OCI-LY7 (cell line): ENCODE measurements around the gene TBRG4. TPM values are rescaled to one million over a fixed set of nuclear protein-coding genes. Genes with fewer than 3 reads are reported as not detected.

Experiments
- BruUV-seq: library from RNA; stranded (reverse); fragments of 400-500 nt; replicated peaks from 2 replicates; lab custom pipeline; 2021; lab: Mats Ljungman, UMichigan
- CTCF ChIA-PET: fragments of 300-600 bp; sonication (Branson Sonifier 250); formaldehyde crosslinking; loops from one replicate; lab custom pipeline; 2022; ENCODE audit warnings: antibody characterized with exemption; ENCODE audit not compliant: unreplicated experiment; lab: Charles Lee
- POLR2A ChIA-PET: fragments of 300-600 bp; sonication (Branson Sonifier 250); formaldehyde crosslinking; loops from one replicate; lab custom pipeline; 2022; ENCODE audit warnings: antibody characterized with exemption; lab: Charles Lee
- DNase-seq: peaks from one replicate; pipeline ENCODE4 v3.0.0-alpha.2; 2015; ENCODE audit warnings: low spot score
- H2AFZ ChIP-seq: fragments of 200-600 bp; sonication (generic), shearing (Covaris generic); 2 replicates; pipeline ENCODE4 v1.6.1; 2014; ENCODE audit warnings: mild to moderate bottlenecking, antibody characterized with exemption, low read length, moderate library complexity
- H3K27ac ChIP-seq: fragments of 200-600 bp; sonication (generic); 2 replicates; pipeline ENCODE4 v1.5.1; 2014; ENCODE audit warnings: mixed run types, low read depth, mild to moderate bottlenecking, moderate library complexity, low read length, inconsistent platforms; ENCODE audit not compliant: poor library complexity, severe bottlenecking
- H3K36me3 ChIP-seq: fragments of 200-600 bp; sonication (generic); 2 replicates; pipeline ENCODE4 v1.6.1; 2014; ENCODE audit warnings: mild to moderate bottlenecking, antibody characterized with exemption, low read length, moderate library complexity, mixed read lengths; ENCODE audit not compliant: insufficient read depth
- H3K4me1 ChIP-seq: fragments of 200-600 bp; sonication (generic); 2 replicates; pipeline ENCODE4 v1.5.1; 2014; ENCODE audit warnings: mild to moderate bottlenecking, low read length; ENCODE audit not compliant: insufficient read depth, poor library complexity, severe bottlenecking
- H3K4me2 ChIP-seq: fragments of 200-600 bp; sonication (generic); 2 replicates; pipeline ENCODE4 v1.6.1; 2014; ENCODE audit warnings: mild to moderate bottlenecking, low read length
- H3K4me3 ChIP-seq: fragments of 200-600 bp; sonication (generic); 2 replicates; pipeline ENCODE4 v1.5.1; 2014; ENCODE audit warnings: mild to moderate bottlenecking, low read depth, low read length; ENCODE audit not compliant: poor library complexity, severe bottlenecking
- H3K79me2 ChIP-seq: fragments of 200-600 bp; sonication (generic); 2 replicates; pipeline ENCODE4 v1.6.1; 2016; ENCODE audit warnings: low read depth, mild to moderate bottlenecking, low read length, moderate library complexity, mixed read lengths; ENCODE audit not compliant: insufficient read depth
- H3K9me2 ChIP-seq: fragments of 200-600 bp; sonication (generic); 2 replicates; pipeline ENCODE4 v1.6.1; 2016; ENCODE audit warnings: mild to moderate bottlenecking, low read length, mixed read lengths; ENCODE audit not compliant: insufficient read depth
- H3K9me3 ChIP-seq: fragments of 200-600 bp; sonication (generic); 2 replicates; pipeline ENCODE4 v1.6.1; 2014; ENCODE audit warnings: mild to moderate bottlenecking, mixed run types, low read length, mixed read lengths
- H4K20me1 ChIP-seq: fragments of 200-600 bp; sonication (generic); 2 replicates; pipeline ENCODE4 v1.6.1; 2014; ENCODE audit warnings: mild to moderate bottlenecking, antibody characterized with exemption, low read length, moderate library complexity, mixed read lengths; ENCODE audit not compliant: insufficient read depth
- CTCF ChIP-seq: fragments of 200-600 bp; sonication (generic); conservative IDR thresholded peaks from 2 replicates; pipeline ENCODE4 v1.5.1; 2014; ENCODE audit warnings: mild to moderate bottlenecking, antibody characterized with exemption, low read length, moderate library complexity, mixed read lengths
- EZH2phosphoT487 ChIP-seq: fragments of 200-600 bp; sonication (generic); IDR thresholded peaks from 2 replicates; pipeline ENCODE4 v1.6.1; 2018; ENCODE audit warnings: low read depth, borderline replicate concordance, mild to moderate bottlenecking, mixed run types, antibody characterized with exemption, low read length, moderate library complexity, mixed read lengths
- intact Hi-C: fragments of 100-400 bp; cut with micrococcal nuclease; formaldehyde crosslinking; loops from one replicate; pipeline ENCODE4 v1.10.0; 2022; ENCODE audit not compliant: unreplicated experiment
- total RNA-seq, 2 experiments: library from RNA; depleted of rRNA in 1 of 2; stranded (reverse); fragments of >200 nt in 1 of 2; shearing (Covaris generic) in 1 of 2; gene quantifications; 2 replicates each; pipeline ENCODE4 v1.2.3, GENCODE V29; 2014 to 2022

Gene TBRG4
- total RNA-seq, 2 experiments from 2014 or later: 113 to 141 TPM

GRCh38 chr7:45153233-45153632 lies 41.7 kb upstream of the TBRG4 start:
- peak; percentile 30 for DNase-seq
- Histone ChIP-seq H3K4me3 (no peak overlapping the region), H3K9me3 (no peaks in the 10 kb centered on the region), H3K4me1 (peaks cover 6% of the 10 kb centered on the region), H3K27ac (no peak overlapping the region), H3K79me2 (no peaks in the 10 kb centered on the region), H3K9me2 (no peaks in the 10 kb centered on the region), H3K36me3 (no peaks in the 10 kb centered on the region), H3K4me2 (no peak overlapping the region), H2AFZ (peak overlapping the region; percentile 51), H4K20me1 (no peaks in the 10 kb centered on the region)
- BruUV-seq: no TSS peak
- intact Hi-C loops: no loop called here
- ChIA-PET POLR2A (no interaction called here), CTCF (interaction anchor here (0.6 to 1.2 kb wide), 2 partner anchors 26 to 941 kb away, joined by 3 to 4 read pairs; no protein-coding TSS in a partner anchor)
- no peak for TF ChIP-seq EZH2phosphoT487
- TF ChIP-seq CTCF: peak; percentile 57

GRCh38 chr7:45151967-45152366 lies 40.5 kb upstream of the TBRG4 start:
- no peak for DNase-seq
- Histone ChIP-seq H3K4me3 (no peak overlapping the region), H3K9me3 (no peaks in the 10 kb centered on the region), H3K4me2 (no peak overlapping the region), H3K27ac (no peak overlapping the region), H3K9me2 (no peaks in the 10 kb centered on the region), H3K4me1 (peaks cover 6% of the 10 kb centered on the region), H3K79me2 (no peaks in the 10 kb centered on the region), H2AFZ (no peak overlapping the region), H4K20me1 (no peaks in the 10 kb centered on the region), H3K36me3 (no peaks in the 10 kb centered on the region)
- TF ChIP-seq EZH2phosphoT487: no peak
- TF ChIP-seq CTCF: no peak
- intact Hi-C loops: no loop called here
- BruUV-seq: no TSS peak
- ChIA-PET CTCF (interaction anchor here (1.2 kb wide), 1 partner anchor 27 kb away, joined by 4 read pairs; no protein-coding TSS in a partner anchor), POLR2A (no interaction called here)

- intact Hi-C loops: no loop called here
- H3K4me3 ChIP-seq: no peak overlapping the region
- no peaks in the 10 kb centered on the region for H3K36me3 ChIP-seq
- no peak overlapping the region for H2AFZ ChIP-seq
- peaks cover 6% of the 10 kb centered on the region for H3K4me1 ChIP-seq
- H3K27ac ChIP-seq: no peak overlapping the region
- no peaks in the 10 kb centered on the region for H4K20me1 ChIP-seq
- H3K79me2 ChIP-seq: no peaks in the 10 kb centered on the region
- TF ChIP-seq EZH2phosphoT487: no peak
- no peak for TF ChIP-seq CTCF
- no peaks in the 10 kb centered on the region for H3K9me3 ChIP-seq
- H3K4me2 ChIP-seq: no peak overlapping the region
- ChIA-PET POLR2A (no interaction called here), CTCF (no interaction called here)
- DNase-seq: no peak
- BruUV-seq: no TSS peak
- no peaks in the 10 kb centered on the region for H3K9me2 ChIP-seq
These were observed 39.7 kb upstream of the TBRG4 start for GRCh38 chr7:45151131-45151684.
